H4 (cell line): ENCODE data around the gene U2AF2. TPM values are rescaled to one million over a fixed set of nuclear protein-coding genes. Genes with fewer than 3 reads are reported as not detected.

Experiments used
- DNase-seq: peaks from one replicate; pipeline ENCODE4 v3.0.0-alpha.2; 2015; ENCODE audit warnings: low spot score
- total RNA-seq: library from RNA; depleted of rRNA; stranded (reverse); fragments of >200 nt; shearing (Covaris generic); gene quantifications from 2 replicates; pipeline ENCODE4 v1.2.3, GENCODE V29; 2014

U2AF2 gene
- total RNA-seq, 1 experiment from 2014 or later = 95.5 TPM

- DNase-seq = no peak
Observed at GRCh38 chr19:55656988-55657747, 2.3 kb downstream of the U2AF2 start.

DNA sequence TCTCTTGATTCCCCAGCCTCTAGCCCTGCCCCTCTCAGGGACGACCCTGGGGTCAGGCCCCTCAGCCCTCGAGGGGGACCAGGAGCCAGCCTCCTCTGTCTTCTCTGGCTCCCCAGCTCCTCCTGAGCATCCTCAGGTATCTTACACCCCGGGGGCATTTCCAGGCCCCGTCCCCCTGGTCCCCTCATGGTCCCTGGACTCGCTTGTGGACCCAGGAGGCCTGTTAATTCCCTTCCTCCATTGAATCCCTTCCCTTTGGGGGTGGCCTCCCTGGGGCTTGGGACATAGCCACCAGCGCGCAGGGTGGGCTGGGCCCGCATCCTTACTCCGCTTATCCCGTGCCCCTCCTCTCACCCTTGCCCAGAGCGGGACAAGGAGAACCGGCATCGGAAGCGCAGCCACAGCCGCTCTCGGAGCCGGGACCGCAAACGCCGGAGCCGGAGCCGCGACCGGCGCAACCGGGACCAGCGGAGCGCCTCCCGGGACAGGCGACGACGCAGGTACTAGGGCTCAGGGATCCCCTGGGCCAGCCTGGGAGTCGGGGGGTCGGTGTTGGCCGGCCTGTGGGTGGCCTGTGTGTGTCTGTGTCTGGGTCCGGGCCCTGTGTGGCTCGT, 4.1 kb downstream of the U2AF2 start:
- DNase-seq = no peak

DNA sequence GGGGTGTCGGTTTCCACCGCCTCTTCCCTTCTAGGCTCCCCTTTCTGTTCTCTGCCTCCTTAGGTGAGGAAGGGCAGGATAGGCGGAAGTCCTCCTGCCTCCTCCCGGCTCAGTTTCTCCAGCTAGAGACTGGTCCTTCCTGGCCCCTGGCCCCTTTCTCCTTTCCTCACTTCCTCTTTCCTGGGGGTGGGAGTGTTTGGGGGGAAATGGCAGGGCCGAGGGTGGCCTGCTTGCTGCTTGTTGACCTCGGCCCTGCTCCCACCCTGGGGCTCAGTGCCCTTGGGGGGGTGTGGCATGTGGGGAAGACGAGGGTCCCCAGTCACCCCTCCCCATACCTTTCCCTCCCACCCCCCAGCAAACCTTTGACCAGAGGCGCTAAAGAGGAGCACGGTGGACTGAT, 5.0 kb downstream of the U2AF2 start:
- DNase-seq = no peak

DNA sequence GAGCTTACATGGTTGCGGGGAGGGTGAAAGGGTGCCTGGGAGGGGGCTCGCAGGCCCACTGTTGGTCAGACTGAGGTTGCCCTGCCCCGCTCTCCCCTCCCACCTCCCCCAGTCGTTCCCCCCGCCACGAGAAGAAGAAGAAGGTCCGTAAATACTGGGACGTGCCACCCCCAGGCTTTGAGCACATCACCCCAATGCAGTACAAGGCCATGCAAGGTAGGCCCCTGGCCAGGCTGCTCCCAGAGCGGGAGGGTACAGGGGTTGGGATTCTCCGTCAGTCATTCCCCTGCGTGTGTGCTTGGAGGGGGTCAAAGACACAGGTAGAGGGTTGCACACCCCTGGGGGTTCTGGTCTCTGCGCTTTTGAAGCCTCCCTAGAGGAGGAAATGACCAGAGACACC, 5.6 kb downstream of the U2AF2 start:
- no peak for DNase-seq

DNA sequence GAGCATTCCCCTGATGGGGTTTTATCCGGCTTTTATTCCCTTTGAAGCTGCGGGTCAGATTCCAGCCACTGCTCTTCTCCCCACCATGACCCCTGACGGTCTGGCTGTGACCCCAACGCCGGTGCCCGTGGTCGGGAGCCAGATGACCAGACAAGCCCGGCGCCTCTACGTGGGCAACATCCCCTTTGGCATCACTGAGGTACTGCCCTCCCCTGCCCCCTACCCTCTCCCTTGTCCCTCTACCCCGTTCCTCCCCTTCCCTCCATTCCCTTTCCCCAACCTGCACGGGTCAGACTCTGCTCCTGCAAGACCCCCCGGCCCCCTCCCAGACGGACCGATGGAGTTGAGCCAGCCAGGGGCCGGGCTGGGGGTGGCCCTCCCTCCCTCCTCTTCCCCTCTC, 6.2 kb downstream of the U2AF2 start:
- DNase-seq = no peak

DNA sequence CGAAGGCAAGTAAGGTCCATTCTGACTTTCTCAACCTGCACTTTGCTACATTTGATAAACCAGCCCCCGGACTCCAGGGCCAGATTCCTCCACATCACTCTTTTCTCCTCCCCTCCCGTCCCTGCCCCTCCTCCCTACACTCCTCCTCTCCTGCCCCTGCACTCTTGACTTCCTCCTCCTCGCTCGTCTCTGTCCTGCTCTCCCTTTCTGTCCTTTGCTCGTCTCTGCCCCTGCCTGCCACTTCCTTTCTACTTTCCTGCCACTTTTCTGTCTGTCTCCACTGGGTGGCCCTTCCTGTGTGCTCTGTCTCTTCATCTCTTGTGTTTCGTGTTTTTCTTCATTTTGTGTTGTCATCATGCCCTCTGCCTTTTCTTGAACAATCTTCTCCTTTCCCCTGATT, 7.0 kb downstream of the U2AF2 start:
- DNase-seq = no peak

DNA sequence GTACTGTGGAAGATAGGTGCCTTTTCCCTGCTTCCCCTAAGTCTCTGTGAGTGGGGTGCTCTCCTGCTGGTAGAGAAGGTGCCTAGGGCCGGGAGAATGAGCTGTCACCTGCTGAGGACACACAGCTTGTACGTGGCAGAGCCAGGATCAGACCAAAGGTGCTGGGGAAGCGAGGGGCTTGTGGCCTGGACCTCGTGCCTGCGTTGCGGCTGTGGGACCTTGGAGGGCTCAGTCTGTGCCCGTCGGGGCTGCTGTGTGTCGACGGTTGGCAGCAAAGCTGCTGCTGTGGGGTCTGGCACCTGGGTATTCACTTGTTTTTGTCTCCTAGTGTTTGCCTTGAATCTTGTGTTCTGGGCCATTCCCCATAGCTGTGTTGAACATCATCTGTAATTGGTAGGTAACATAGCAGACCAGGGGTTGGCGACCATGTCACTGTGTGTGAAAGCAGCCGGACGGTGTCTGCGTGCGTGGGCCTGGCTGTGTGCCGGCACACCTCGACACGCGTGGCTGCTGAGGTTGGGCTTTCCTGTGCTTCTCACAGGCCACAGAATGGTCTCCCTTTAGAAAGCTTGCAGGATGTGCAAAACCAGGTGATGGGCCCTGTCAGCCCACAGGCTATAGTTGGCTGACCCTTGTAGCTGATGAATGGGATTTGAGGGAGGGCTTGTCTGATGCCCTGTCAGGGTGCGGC, 9.2 kb downstream of the U2AF2 start:
- DNase-seq = no peak

DNA sequence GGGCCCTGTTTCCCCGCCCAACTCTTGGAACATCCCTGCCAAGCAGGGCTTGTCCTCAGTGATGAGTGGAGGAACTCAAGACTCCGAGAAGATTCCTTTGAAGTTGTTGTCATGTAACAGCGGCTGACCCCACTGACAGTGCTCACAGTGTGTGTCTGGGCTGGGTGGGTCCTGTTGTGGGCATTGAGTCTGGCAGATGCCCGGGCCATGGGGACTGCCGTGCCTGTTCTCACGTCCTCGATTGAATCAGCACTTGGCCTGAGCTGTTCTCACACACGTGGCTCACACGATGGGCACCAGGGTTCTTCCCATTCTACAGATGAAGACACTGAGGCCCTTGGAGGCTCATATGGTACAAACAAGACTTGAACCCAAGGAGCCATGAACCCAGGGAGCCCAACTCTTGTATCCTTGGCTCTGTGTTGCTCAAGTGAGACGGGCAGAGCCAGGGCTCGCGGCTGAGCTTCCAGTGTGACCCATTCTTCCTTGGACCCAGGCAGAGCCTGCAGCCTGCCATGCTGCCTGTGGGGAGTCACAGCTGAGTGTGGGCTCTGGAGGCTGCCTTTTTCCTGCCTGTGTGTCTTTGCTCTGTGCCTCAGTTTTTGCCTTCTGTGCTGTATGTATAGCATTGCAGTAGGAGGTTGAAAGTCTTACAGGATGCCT, 11.6 kb downstream of the U2AF2 start:
- no peak for DNase-seq

DNA sequence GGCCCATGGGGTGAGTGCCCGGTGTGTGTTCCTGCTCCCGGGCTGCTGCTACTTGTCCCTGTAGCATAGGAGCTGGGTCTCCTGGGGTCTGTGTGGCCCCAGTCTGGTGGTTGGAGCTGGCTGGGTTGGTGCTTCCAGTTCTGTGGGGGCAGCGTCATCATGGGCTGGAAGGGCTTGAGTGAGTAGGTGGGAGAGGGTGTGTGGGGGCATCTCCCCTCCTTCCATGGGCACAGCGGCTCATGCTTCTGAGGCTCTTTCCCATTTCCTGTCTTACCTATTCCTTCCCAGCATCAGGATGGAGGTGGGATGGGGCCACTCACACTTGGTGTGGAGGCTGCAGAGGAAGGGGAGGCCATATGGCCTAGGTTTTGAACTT, 12.2 kb downstream of the U2AF2 start:
- DNase-seq = no peak

GRCh38 chr19:55667511-55667910, 12.7 kb downstream of the U2AF2 start:
- DNase-seq = no peak

DNA sequence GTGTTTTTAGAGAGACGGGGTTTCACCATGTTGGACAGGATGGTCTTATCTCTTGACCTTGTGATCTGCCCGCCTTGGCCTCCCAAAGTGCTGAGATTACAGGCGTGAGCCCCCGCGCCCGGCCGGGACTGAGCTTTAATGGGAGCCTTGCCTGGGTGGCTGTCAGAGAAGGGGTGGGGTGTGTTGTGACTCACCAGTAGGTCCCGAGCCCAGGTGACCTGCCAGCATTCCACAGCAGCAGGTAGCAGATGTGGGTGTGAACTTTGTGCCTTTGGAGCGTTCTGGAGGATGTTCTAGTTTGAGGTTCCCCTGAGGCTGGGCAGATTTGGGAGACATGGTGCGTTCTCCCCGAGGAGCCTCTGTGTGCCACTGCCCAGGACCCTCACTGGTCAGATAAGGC, 13.1 kb downstream of the U2AF2 start:
- no peak for DNase-seq

GRCh38 chr19:55668603-55669348, 13.9 kb downstream of the U2AF2 start:
- DNase-seq = no peak

GRCh38 chr19:55669418-55670279, 14.8 kb downstream of the U2AF2 start:
- no peak for DNase-seq

GRCh38 chr19:55670280-55671053, 15.6 kb downstream of the U2AF2 start:
- peak; percentile 84 for DNase-seq

- DNase-seq = no peak
Observed at GRCh38 chr19:55671054-55671378, 16.2 kb downstream of the U2AF2 start.

- no peak for DNase-seq
Observed at GRCh38 chr19:55672418-55672817, 17.6 kb downstream of the U2AF2 start.

- no peak for DNase-seq
Observed at GRCh38 chr19:55673465-55673864, 18.6 kb downstream of the U2AF2 start.

DNA sequence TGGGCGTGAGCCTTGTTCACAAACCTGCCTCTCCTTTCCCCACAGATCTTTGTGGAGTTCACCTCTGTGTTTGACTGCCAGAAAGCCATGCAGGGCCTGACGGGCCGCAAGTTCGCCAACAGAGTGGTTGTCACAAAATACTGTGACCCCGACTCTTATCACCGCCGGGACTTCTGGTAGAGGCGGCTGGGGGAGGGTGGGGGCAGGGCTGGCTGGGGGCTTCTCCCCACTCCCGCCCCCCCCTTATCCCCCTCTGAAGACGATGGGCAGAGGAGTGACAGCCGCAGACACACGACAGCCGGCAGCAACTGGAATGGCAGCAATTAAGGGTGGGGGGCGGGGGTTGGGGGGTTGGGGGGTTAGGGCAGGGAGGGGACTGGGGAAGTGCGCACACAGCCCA, 19.1 kb downstream of the U2AF2 start:
- DNase-seq = no peak

DNA sequence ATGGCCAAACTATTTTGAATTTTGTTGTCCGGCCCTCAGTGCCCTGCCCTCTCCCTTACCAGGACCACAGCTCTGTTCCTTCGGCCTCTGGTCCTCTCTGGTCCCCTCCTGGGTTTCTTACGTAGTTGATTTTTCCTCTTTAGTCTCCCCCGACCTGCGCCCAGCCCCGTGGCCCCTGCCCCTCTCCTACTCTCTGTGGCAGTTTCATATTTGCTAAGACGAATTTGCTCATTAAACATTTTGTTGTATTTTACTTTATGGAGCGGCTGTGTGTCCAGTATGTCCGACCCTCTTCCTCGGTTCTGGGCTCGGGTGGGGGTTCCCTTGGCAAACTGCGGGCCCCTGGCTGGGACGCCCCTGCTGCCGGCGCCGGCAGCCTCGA, 19.6 kb downstream of the U2AF2 start:
- DNase-seq = no peak
